ENCODE data around the gene NKRF.

GRCh38 chrX:119648421-119648775, 42.2 kb upstream of the NKRF start:
- TF ChIP-seq CTCF (IDR thresholded peaks at IDR 0.05) = no peak
- TF ChIP-seq POLR2AphosphoS5 (IDR thresholded peaks at IDR 0.05; ENCODE audit: insufficient read depth in 1 of 2, low read depth in 1 of 2) = no peak
- TF ChIP-seq POLR2A (IDR thresholded peaks at IDR 0.05) = no peak
